Heart left ventricle (tissue), 16 donors: ENCODE data around the gene CLSTN2. TPM values are rescaled to one million over a fixed set of nuclear protein-coding genes. Genes with fewer than 3 reads are reported as not detected.
A peak's percentile ranks its signal among the peaks of the same experiment; 100 is the strongest.

ENCODE experiments used
- ATAC-seq, 4 donors: fragments of 200-7000 bp; cut with Tn5 transposase; one replicate each; pipeline ENCODE4 v1.9.1; 2020 to 2022; ENCODE audit warnings: moderate library complexity in 4 of 4, mild to moderate bottlenecking in 3 of 4, moderate number of reproducible peaks in 1 of 4
- DNase-seq, 5 donors: peaks; one replicate each; pipeline ENCODE4 v3.0.0-alpha.2; 2020
- H3K27ac ChIP-seq, 12 donors: fragments of 200-600 bp; sonication (generic) in 4 of 12; one replicate each; pipeline versions ENCODE4 v1.5.0 to v1.8.0; 2016 to 2022; ENCODE audit warnings: mild to moderate bottlenecking in 2 of 12
- H3K27me3 ChIP-seq, 9 donors: fragments of 200-600 bp; sonication (generic) in 2 of 9; one replicate each; pipeline versions ENCODE4 v1.5.1 to v1.8.0; 2016 to 2022; ENCODE audit warnings: mild to moderate bottlenecking in 3 of 9
- H3K36me3 ChIP-seq, 9 donors: fragments of 200-600 bp; sonication (generic) in 2 of 9; one replicate each; pipeline versions ENCODE4 v1.5.0 to v1.8.0; 2018 to 2022; ENCODE audit warnings: mild to moderate bottlenecking in 2 of 9
- H3K4me1 ChIP-seq, 12 donors: fragments of 200-600 bp; sonication (generic) in 4 of 12; one replicate each; pipeline versions ENCODE4 v1.5.0 to v1.8.0; 2016 to 2022; ENCODE audit warnings: mild to moderate bottlenecking in 3 of 12
- H3K4me3 ChIP-seq, 12 donors: fragments of 200-600 bp; sonication (generic) in 4 of 12; one replicate each; pipeline versions ENCODE4 v1.5.0 to v1.8.0; 2017 to 2022; ENCODE audit warnings: mild to moderate bottlenecking in 9 of 12, moderate library complexity in 4 of 12
- H3K9me3 ChIP-seq, 12 donors: fragments of 200-600 bp; sonication (generic) in 4 of 12; one replicate each; pipeline versions ENCODE4 v1.5.0 to v1.8.0; 2016 to 2022; ENCODE audit warnings: mild to moderate bottlenecking in 1 of 12
- CTCF ChIP-seq, 12 donors: fragments of 200-600 bp; sonication (generic) in 4 of 12; IDR thresholded peaks; one replicate each; pipeline versions ENCODE4 v1.5.0 to v1.8.0; 2018 to 2022; ENCODE audit warnings: antibody characterized with exemption in 12 of 12, mild to moderate bottlenecking in 5 of 12
- POLR2A ChIP-seq, 2 donors: fragments of 450-650 bp; IDR thresholded peaks; one replicate each; pipeline ENCODE4 v1.6.1; 2017; ENCODE audit warnings: antibody characterized with exemption in 2 of 2, mild to moderate bottlenecking in 2 of 2, moderate library complexity in 2 of 2
- WGBS, 4 donors: extraction: QIAGEN DNeasy Blood & Tissue Kit in 2 of 4; methylation state at CpG; one replicate each; pipeline versions ENCODE4 v1.1.5 to v1.1.7; 2013 to 2018; 5-methylcytosine and 5-hydroxymethylcytosine counted together
- intact Hi-C, 10 donors: fragments of 100-400 bp; cut with DNase I; formaldehyde crosslinking; loops; one replicate each; pipeline versions ENCODE4 v1.11.1 to v1.14.2; 2022
- polyA plus RNA-seq, 2 donors: library from polyadenylated mRNA; stranded (reverse); fragments of 200-250 nt; gene quantifications; one replicate each; pipeline ENCODE4 v1.2.3, GENCODE V29; 2013
- total RNA-seq, 9 donors: library from RNA; depleted of rRNA in 2 of 9; stranded (reverse); fragments of >200 nt in 2 of 9; fragmentation: NEBNext Ultra II Directional in 3 of 9; extraction: Animal tissue kit (Norgen Biotek cat#: 25700) in 3 of 9; gene quantifications; one replicate each; pipeline versions ENCODE4 v1.1.0 to v1.2.4, GENCODE V29; 2016 to 2023
- donor health status: ischemic (EF 13 %, LVEDD 7.1; RV severe dilation, severe dysfunction).
- donor health status: healthy with polysubstance abuse.
- donor health status: DM: no; HTN: yes; CAD: no.
- donor health status: DM: no; HTN: no; CAD: no.
- donor health status: ischemic (EF 25% LVEDD 6.9; RV normal size, moderate dysfunction).
- donor health status: ischemic (EF 25% LVEDD 5.7; RV mildly dilated, moderate dysfunction).
- donor health status: healthy.
- donor health status: DM: yes; HTN: yes; CAD: no.
- donor health status: ischemic (EF 35%, LVEDD 5.7; RV mildly dilated, moderate dysfunction).
- donor health status: nonischemic (EF 11% LVEDD 7.7; RV severe dilation, severe dysfunction).
- donor health status: DM: yes; HTN: yes; CAD: no.
- donor health status: PGD.
- donor health status: ischemic (EF 29% LVEDD 5.4; RV normal size, mild dysfunction).
- donor health status: nonischemic (EF 23%, LVEDD 6.1; RV moderate dilation, normal function).

The CLSTN2 gene
- total and polyA plus RNA-seq, 11 donors, result 0.69 to 7.6 (median 3.9) TPM

- 74 to 88% (median 83%) methylated on average over 3 of the region's 3 CpGs for WGBS, 4 donors
- Histone ChIP-seq H3K4me1 (no peaks in the 10 kb centered on the region), H3K36me3 (no peaks in the 10 kb centered on the region), H3K9me3 (no peaks in the 10 kb centered on the region), H3K27me3 (no peaks in the 10 kb centered on the region), H3K27ac (no peak overlapping the region), H3K4me3 (no peak overlapping the region)
- intact Hi-C loops, result no loop called here
- TF ChIP-seq POLR2A (IDR thresholded peaks at IDR 0.05) (no peak), CTCF (IDR thresholded peaks at IDR 0.05) (no peak)
- ATAC-seq (peak in 1 of 4 donors; percentile 39), DNase-seq (no peak)
Measured at GRCh38 chr3:140113996-140114788, 179.2 kb downstream of the CLSTN2 start.

- DNase-seq, result no peak
- H3K27ac ChIP-seq, result no peak overlapping the region
- ATAC-seq, result no peak
- H3K4me3 ChIP-seq, result no peak overlapping the region
- intact Hi-C loops, result no loop called here
- TF ChIP-seq POLR2A (IDR thresholded peaks at IDR 0.05) (no peak), CTCF (IDR thresholded peaks at IDR 0.05) (no peak)
- 56 to 75% (median 64%) methylated on average over 2 of the region's 2 CpGs for WGBS, 4 donors
- no peaks in the 10 kb centered on the region for H3K4me1 ChIP-seq
- no peaks in the 10 kb centered on the region for H3K9me3 ChIP-seq
- no peaks in the 10 kb centered on the region for H3K36me3 ChIP-seq
- H3K27me3 ChIP-seq, result no peaks in the 10 kb centered on the region
Measured at GRCh38 chr3:140114789-140115080, 179.8 kb downstream of the CLSTN2 start.

GRCh38 chr3:140117096-140117526 is 182.1 kb downstream of the CLSTN2 start:
- no peaks in the 10 kb centered on the region for H3K4me1 ChIP-seq
- ATAC-seq, result no peak
- no peak overlapping the region for H3K27ac ChIP-seq
- H3K4me3 ChIP-seq, result no peak overlapping the region
- H3K27me3 ChIP-seq, result no peaks in the 10 kb centered on the region
- 30 to 46% (median 40%) methylated on average over 4 of the region's 4 CpGs for WGBS, 4 donors
- H3K9me3 ChIP-seq, result no peaks in the 10 kb centered on the region
- TF ChIP-seq CTCF (IDR thresholded peaks at IDR 0.05), result no peak
- TF ChIP-seq POLR2A (IDR thresholded peaks at IDR 0.05), result no peak
- H3K36me3 ChIP-seq, result no peaks in the 10 kb centered on the region
- intact Hi-C loops, result no loop called here
- no peak for DNase-seq

GRCh38 chr3:140122183-140122582 is 187.2 kb downstream of the CLSTN2 start:
- H3K27me3 ChIP-seq, result no peaks in the 10 kb centered on the region
- WGBS, 4 donors, result 15 to 41% (median 18%) methylated on average over 3 of the region's 3 CpGs
- no peak for TF ChIP-seq POLR2A (IDR thresholded peaks at IDR 0.05)
- TF ChIP-seq CTCF (IDR thresholded peaks at IDR 0.05), result no peak
- H3K27ac ChIP-seq, result no peak overlapping the region
- H3K4me3 ChIP-seq, result no peak overlapping the region
- DNase-seq (no peak), ATAC-seq (no peak)
- H3K4me1 ChIP-seq, result no peaks in the 10 kb centered on the region
- H3K36me3 ChIP-seq, result no peaks in the 10 kb centered on the region
- H3K9me3 ChIP-seq, result no peaks in the 10 kb centered on the region
- intact Hi-C loops, result loop anchor here in 2 of 10 donors (10.0 kb wide), 1 partner anchor 83 kb away; no protein-coding TSS in a partner anchor
